Fibroblast of mammary gland (primary cell): ENCODE data around the gene GRAMD4.
"Not testable (repeated sequence)": the region's sequence is repeated elsewhere in the genome, so short reads cannot be mapped to it uniquely, and the experiment has no call there.

Experiments used
- DNase-seq: peaks from one replicate; pipeline ENCODE4 v3.0.0-alpha.2; 2010; ENCODE audit warnings: low read depth
- H3K4me3 ChIP-seq: 2 replicates; pipeline ENCODE4 v1.5.1; 2011; ENCODE audit warnings: low read depth, mild to moderate bottlenecking, low read length, moderate library complexity; ENCODE audit not compliant: control insufficient read depth
- TF ChIP-seq, protein P1 (sequence below): conservative IDR thresholded peaks from 2 replicates; pipeline ENCODE4 v1.5.1; 2011; ENCODE audit warnings: low read depth, low read length, inconsistent platforms; ENCODE audit not compliant: control insufficient read depth, insufficient read depth

GRAMD4 gene

DNA sequence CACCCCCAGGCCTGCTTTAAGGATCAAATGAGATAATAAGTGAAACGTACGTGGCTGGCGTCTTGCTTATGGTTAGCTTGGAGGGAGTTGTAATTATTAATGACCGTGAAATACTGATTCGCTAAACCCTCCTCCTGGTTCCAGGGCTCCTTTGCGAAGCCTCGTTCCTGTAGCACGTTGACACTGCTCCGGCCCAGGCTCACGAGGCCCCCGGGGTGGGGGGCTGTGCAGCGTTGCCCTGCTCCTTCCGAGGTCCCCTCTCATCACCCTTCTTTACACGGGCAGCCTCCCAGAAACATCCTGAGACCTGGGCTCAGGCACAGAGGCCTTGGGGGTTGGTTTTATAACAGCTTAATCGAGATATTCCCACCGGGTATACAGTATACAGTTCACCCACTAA is 9.1 kb downstream of the GRAMD4 start:
- TF ChIP-seq, protein P1, sequence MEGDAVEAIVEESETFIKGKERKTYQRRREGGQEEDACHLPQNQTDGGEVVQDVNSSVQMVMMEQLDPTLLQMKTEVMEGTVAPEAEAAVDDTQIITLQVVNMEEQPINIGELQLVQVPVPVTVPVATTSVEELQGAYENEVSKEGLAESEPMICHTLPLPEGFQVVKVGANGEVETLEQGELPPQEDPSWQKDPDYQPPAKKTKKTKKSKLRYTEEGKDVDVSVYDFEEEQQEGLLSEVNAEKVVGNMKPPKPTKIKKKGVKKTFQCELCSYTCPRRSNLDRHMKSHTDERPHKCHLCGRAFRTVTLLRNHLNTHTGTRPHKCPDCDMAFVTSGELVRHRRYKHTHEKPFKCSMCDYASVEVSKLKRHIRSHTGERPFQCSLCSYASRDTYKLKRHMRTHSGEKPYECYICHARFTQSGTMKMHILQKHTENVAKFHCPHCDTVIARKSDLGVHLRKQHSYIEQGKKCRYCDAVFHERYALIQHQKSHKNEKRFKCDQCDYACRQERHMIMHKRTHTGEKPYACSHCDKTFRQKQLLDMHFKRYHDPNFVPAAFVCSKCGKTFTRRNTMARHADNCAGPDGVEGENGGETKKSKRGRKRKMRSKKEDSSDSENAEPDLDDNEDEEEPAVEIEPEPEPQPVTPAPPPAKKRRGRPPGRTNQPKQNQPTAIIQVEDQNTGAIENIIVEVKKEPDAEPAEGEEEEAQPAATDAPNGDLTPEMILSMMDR: no peak
- no peak overlapping the region for H3K4me3 ChIP-seq
- no peak for DNase-seq

DNA sequence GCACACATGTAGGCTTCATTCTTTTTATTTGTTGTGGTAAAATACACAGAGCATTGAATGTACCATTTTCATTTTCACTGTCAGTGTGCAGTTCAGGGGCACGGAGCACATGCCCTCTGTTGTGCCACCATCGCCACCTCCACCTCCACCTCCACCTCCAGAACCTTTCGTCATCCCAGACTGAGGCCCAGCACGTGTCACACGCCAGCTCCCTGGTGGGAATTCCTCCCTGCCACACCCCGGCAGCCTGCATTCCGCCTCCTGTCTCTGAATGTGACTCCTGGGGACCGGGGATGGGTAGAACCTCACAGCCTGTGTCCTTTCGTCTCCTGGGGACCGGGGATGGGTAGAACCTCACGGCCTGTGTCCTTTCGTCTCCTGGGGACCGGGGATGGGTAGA is 10.9 kb downstream of the GRAMD4 start:
- no peak for DNase-seq
- no peak overlapping the region for H3K4me3 ChIP-seq
- TF ChIP-seq, protein P1: no peak

DNA sequence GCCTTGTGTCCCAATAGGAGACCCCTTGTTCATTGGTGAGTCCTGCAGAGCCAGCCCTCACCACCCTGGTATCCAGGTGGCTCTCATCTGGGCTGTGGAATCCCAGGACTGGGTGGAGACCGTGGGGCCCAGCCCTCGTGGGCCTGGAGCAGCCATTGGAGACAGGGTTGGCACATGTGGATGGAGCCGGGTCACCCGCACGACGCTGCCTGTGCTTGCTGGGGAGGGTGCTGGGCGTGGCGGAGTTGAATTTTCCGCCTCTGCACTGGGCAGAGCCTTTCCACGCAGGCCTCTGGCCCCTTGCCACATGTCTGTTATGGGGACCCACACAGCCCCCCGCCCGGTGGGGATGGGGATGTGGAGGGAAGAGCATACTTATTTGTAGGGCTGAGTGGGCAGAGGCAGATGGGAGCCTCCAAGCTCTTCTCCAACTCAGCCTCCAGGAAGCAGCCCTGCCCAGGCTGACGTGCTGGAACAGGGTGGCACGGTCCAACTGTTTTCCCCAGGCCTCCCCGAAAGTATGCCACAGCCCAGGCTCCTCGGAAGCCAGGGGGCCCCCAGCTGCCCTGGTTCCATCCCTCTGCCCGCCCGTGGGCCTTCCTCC is 12.6 kb downstream of the GRAMD4 start:
- no peak for DNase-seq
- no peak overlapping the region for H3K4me3 ChIP-seq
- TF ChIP-seq, protein P1: no peak

DNA sequence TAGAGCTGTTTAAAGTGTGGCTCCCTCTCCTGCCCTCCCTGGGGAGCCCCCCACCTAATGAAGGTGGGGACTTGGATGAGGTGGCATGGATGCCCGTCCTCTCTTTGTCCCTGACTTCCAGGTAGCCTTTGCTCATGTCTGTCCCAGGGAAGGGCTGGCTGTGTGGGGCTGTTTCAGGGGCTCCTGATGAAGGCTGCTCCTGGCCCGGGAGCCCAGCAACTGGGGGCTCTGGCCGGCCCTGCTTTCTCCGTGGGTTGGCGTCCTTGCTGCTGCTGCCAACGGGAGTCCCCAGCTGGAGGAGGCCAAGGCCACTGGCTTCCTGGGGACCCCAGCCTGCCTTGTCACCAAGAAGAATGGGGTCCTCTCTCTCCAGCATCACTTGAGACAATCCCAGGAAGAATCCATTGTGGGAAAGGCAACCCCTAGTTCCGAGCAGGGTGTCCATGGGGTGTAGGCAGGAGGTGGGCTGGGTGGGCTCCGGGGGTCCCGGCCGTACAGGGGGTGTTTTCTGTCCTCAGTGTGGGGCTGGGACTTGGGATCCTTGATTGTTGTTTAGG is 13.2 kb downstream of the GRAMD4 start:
- TF ChIP-seq, protein P1: no peak
- DNase-seq: no peak
- H3K4me3 ChIP-seq: no peak overlapping the region

DNA sequence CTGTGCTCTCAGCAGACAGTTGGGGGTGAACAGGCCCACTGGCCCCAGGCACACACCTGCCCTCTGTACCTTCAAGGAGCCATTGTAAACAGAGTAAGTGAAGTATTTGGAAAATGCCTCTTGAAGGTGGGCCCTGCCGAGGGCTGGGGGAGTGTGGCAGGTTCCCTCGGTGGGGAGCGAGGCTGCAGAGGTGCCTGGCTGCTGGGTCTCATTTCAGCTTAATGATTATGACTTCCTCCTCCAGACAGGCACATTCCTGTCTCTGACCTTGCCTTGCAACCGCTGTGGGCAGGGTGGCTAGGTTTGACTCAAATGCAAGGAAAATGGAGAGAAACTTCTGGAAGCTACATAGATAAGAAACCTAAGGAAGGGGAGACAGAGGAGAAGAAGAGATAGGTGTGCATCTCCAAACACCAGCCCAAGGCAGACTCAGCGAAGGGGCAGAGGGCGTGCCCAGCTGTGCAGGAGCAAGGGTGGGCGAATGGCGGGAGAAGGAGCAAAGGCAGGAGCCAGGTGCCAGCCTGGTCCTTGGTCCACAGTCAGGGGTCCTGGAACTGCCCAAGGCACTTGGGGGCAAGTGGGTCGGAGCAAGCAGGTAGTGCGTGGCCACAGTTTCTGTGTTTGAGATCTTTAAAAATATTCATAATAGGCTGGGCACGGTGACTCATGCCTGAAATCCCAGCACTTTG is 14.0 kb downstream of the GRAMD4 start:
- DNase-seq: no peak
- H3K4me3 ChIP-seq: no peak overlapping the region
- TF ChIP-seq, protein P1: no peak

DNA sequence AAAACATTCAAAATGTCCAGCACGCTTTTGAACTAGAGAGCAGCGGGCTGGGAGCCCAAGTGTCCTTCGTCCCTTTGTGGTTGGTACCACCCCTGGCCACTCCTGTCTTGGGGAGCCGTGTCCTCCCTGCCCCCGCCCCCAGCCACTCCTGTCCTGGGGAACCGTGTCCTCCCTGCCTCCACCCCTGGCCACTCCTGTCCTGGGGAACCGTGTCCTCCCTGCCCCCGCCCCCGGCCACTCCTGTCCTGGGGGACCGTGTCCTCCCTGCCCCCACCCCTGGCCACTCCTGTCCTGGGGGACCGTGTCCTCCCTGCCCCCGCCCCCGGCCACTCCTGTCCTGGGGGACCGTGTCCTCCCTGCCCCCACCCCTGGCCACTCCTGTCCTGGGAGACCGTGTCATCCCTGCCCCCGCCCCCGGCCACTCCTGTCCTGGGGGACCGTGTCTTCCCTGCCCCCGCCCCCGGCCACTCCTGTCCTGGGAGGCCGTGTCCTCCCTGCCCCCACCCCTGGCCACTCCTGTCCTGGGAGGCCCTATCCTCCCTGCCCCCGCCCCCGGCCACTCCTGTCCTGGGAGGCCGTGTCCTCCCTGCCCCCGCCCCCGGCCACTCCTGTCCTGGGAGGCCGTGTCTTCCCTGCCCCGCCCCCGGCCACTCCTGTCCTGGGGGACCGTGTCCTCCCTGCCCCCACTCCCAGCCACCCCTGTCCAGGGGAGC is 14.9 kb downstream of the GRAMD4 start:
- not testable (repeated sequence) for DNase-seq, H3K4me3 ChIP-seq

DNA sequence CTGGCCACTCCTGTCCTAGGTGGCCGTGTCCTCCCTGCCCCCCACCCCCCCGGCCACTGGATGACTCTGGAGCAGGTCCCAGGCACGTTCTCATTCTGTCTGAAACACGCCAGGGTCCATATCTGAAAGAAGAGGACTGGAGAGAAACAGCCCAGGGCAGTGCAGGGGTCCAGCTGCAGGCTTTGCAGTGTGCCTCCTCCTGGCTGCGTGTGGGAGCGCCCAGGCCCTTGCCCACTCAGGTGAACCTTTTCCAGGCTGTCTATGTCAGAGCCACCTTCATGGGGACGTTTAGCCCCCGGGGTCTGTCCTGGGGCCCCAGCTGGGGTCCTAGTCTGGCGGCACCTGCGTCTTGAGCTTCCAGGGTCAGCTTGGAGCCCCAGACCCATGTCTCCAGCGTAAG is 15.6 kb downstream of the GRAMD4 start:
- TF ChIP-seq, protein P1: no peak
- no peak overlapping the region for H3K4me3 ChIP-seq
- no peak for DNase-seq
